Activated CD4-positive, alpha-beta T cell treated with anti-CD3 and anti-CD28 coated beads, Interleukin-2, amount 10 ng/mL, durations not matched to agents 7 days and 5 days (primary cell): ENCODE measurements around the gene CEACAM4. TPM values are rescaled to one million over a fixed set of nuclear protein-coding genes. Genes with fewer than 3 reads are reported as not detected.
"Not testable (repeated sequence)": the region's sequence is repeated elsewhere in the genome, so short reads cannot be mapped to it uniquely, and the experiment has no call there.

Experiments used
- CTCF ChIA-PET: fragments of 350-600 bp; sonication (Branson Sonifier 250); formaldehyde crosslinking; loops from one replicate; lab custom pipeline; 2021; ENCODE audit warnings: antibody characterized with exemption; lab: Charles Lee
- POLR2A ChIA-PET: fragments of 350-600 bp; sonication (Branson Sonifier 250); formaldehyde crosslinking; loops from one replicate; lab custom pipeline; 2021; ENCODE audit warnings: antibody characterized with exemption; lab: Charles Lee
- DNase-seq: peaks from one replicate; pipeline ENCODE4 v3.0.0-alpha.2; 2020
- H3K27ac Mint-ChIP-seq: one replicate; pipeline ENCODE4 v1.8.0; 2021; ENCODE audit warnings: mild to moderate bottlenecking, moderate library complexity, mixed read lengths
- H3K27me3 Mint-ChIP-seq: one replicate; pipeline ENCODE4 v1.8.0; 2021; ENCODE audit warnings: mixed read lengths
- H3K36me3 Mint-ChIP-seq: one replicate; pipeline ENCODE4 v1.8.0; 2021; ENCODE audit warnings: low read depth, mixed read lengths
- H3K4me1 Mint-ChIP-seq: one replicate; pipeline ENCODE4 v1.8.0; 2021; ENCODE audit warnings: mixed read lengths
- H3K4me3 Mint-ChIP-seq: one replicate; pipeline ENCODE4 v1.8.0; 2021; ENCODE audit warnings: mild to moderate bottlenecking, moderate library complexity, mixed read lengths
- H3K9me3 Mint-ChIP-seq: one replicate; pipeline ENCODE4 v1.8.0; 2021; ENCODE audit warnings: mixed read lengths
- total RNA-seq, 2 experiments: library from RNA; stranded (reverse); gene quantifications; one replicate each; pipeline ENCODE4 v1.2.3, GENCODE V29; 2021

The CEACAM4 gene
- not detected for total RNA-seq

DNA sequence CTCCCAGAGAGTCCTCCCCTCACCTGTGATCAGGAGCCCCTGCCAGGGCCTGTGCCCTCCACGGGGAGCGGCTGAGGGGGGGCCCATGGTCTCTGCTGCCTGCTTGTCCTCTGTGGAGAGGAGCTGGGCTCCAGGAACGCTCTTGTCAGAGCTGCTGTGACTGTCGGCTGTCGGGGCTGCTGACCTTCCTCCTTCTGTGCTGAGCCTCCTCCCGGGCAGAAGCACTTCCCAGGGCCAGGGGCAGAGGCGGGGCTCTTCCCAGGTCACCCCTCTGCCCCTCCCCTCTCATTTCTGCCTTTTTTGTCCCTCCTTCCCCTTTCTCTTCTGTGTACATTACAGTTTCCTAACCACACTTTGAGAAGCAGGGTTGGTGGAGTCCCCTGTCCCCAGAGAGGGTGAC is at the start of gene CEACAM4:
Gene CEACAM4 (minus strand): TSS at position 198 of the 400 bp plus-strand sequence. CDS start 111 bp downstream, at position 87.
- Mint-ChIP-seq H3K27me3 (peaks cover 13% of the 10 kb centered on the region), H3K4me1 (no peaks in the 10 kb centered on the region), H3K4me3 (no peak within 1 kb of the TSS), H3K36me3 (no peaks in the 10 kb centered on the region), H3K27ac (no peak within 1 kb of the TSS), H3K9me3 (peaks cover 12% of the 10 kb centered on the region)
- POLR2A ChIA-PET: no interaction called here
- no peak for DNase-seq
- CTCF ChIA-PET: no interaction called here

DNA sequence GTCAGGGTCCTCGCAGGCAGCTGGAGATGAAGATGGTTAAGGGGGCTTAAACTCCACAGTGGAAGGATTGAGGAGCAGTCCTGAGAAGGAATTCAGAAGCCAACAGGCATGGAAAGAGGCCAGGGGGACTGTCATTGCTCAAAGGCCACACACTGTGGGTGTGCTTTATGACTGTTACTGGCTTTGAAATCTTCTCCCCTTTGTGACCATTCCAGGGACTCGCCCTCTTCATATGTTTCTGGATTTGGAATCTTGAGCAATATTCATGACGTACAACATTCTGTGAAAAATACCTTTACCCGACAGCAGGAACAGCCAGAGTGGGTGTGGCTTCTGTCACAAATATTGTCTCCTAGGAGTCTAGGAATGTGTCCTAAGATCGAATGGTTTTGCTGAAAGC is 44.6 kb upstream of the CEACAM4 start:
- peaks cover 2% of the 10 kb centered on the region for H3K9me3 Mint-ChIP-seq
- CTCF ChIA-PET: no interaction called here
- POLR2A ChIA-PET: no interaction called here
- no peaks in the 10 kb centered on the region for H3K4me1 Mint-ChIP-seq
- H3K27me3 Mint-ChIP-seq: peaks cover 47% of the 10 kb centered on the region
- DNase-seq: no peak
- H3K4me3 Mint-ChIP-seq: no peak overlapping the region
- H3K36me3 Mint-ChIP-seq: no peaks in the 10 kb centered on the region
- no peak overlapping the region for H3K27ac Mint-ChIP-seq

DNA sequence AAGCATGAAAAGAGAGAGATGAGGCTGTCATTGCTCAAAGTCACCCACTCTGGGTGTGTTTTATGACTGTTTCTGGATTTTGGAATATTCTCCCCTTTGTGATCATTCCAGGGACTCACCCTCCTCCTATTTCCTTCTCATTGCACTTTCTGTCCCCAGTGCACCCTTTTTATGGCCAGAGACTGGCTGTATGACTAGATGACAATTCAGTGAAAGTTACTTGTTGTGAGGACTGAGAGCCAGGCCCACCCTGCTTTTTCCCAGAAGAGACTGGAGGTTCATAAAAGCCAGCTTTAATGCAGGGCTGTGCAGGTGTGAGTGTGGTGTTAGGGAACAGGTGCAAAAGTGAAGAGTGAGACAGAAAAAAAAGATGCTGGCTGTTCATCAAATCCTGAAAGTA is 43.9 kb upstream of the CEACAM4 start:
- Mint-ChIP-seq H3K36me3 (no peaks in the 10 kb centered on the region), H3K4me3 (no peak overlapping the region), H3K27me3 (peaks cover 44% of the 10 kb centered on the region), H3K9me3 (peaks cover 8% of the 10 kb centered on the region), H3K4me1 (no peaks in the 10 kb centered on the region), H3K27ac (no peak overlapping the region)
- DNase-seq: no peak
- ChIA-PET POLR2A (no interaction called here), CTCF (no interaction called here)

DNA sequence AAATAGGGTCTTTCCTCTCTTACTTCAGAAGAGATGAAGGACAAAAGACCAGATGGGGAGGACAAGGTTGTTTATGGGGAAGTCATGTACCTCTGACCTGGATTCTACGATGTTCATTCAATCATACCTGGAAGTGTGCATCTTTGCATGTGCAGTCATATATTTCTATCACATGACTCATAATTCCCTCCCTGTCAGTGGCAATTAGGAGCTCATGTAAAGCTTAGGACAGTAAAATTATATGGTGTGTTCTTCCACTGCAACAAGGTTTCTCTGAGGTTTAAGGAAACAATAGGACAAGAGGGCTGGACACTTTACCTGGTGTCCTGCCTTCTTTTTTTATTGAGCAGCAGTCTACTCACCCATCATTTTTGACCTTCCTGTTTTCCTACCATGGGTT is 41.4 kb upstream of the CEACAM4 start:
- Mint-ChIP-seq H3K4me3 (no peak overlapping the region), H3K27me3 (peaks cover 37% of the 10 kb centered on the region), H3K9me3 (peaks cover 19% of the 10 kb centered on the region), H3K36me3 (peaks cover 2% of the 10 kb centered on the region), H3K4me1 (no peaks in the 10 kb centered on the region), H3K27ac (no peak overlapping the region)
- ChIA-PET CTCF (interaction anchor here (1.0 kb wide), 1 partner anchor 186 kb away, joined by 3 read pairs; no protein-coding TSS in a partner anchor), POLR2A (no interaction called here)
- DNase-seq: no peak

DNA sequence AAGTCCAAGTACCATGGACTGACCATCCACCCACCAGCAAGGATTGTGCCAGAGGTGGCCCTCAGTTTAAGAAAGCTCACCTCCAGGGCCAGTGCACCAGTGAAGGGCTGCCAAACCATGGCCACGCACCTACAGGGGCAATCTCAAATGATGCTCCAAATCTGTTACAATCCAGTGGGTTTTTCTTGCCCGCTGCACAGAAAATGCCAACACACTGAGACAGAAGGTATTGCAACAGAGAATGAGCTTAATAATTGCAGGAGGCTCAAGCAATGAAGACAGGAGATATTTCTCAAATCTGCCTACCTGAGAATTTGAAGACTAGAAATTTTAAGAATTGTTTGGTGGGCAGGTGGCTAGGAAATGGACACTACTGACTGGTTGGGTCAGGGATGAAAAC is 39.2 kb upstream of the CEACAM4 start:
- DNase-seq: no peak
- Mint-ChIP-seq H3K27me3 (peaks cover 35% of the 10 kb centered on the region), H3K36me3 (peaks cover 2% of the 10 kb centered on the region), H3K27ac (no peak overlapping the region), H3K4me3 (no peak overlapping the region), H3K4me1 (no peaks in the 10 kb centered on the region), H3K9me3 (peaks cover 19% of the 10 kb centered on the region)
- POLR2A ChIA-PET: no interaction called here
- CTCF ChIA-PET: no interaction called here

DNA sequence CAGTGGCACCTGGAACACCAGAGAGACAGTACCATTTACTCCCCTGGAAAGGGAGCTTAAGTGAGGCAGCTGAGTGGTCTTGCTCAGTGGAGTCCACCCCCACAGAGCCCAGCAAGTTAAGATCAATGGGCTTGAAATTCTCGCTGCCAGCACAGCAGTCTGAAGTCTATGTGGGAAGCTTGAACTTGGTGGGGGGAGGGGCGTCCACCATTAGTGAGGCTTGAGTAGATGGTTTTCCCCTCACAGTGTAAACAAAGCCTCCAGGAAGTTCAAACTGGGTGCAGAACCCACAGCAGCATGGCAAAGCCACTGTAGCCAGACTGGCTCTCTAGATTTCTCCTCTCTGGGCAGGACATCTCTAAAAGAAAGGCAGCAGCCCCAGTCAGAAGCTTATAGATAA is 30.3 kb upstream of the CEACAM4 start:
- no peaks in the 10 kb centered on the region for H3K9me3 Mint-ChIP-seq
- ChIA-PET POLR2A (no interaction called here), CTCF (no interaction called here)
- peaks cover 69% of the 10 kb centered on the region for H3K27me3 Mint-ChIP-seq
- no peaks in the 10 kb centered on the region for H3K36me3 Mint-ChIP-seq
- no peak overlapping the region for H3K27ac Mint-ChIP-seq
- DNase-seq: no peak
- peaks cover 4% of the 10 kb centered on the region for H3K4me1 Mint-ChIP-seq
- H3K4me3 Mint-ChIP-seq: no peak overlapping the region

DNA sequence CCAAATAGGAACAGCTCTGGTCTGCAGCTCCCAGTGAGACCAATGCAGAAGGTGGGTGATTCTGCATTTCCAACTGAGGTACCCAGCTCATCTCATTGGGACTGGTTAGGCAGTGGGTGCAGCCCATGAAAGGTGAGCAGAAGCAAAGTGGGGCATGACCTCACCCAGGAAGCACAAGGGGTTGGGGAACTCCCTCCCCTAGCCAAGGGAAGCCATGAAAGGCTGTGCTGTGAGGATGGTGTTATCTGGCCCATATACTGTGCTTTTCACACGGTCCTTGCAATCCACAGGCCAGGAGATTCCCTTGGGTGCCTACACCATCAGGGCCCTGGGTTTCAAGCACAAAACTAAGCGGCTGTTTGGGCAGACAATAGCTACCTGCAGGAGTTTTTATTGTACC is 29.9 kb upstream of the CEACAM4 start:
- H3K4me3 Mint-ChIP-seq, H3K27ac Mint-ChIP-seq, POLR2A ChIA-PET, H3K9me3 Mint-ChIP-seq, DNase-seq, H3K4me1 Mint-ChIP-seq, H3K36me3 Mint-ChIP-seq: not testable (repeated sequence)
- CTCF ChIA-PET: interaction anchor here (0.6 kb wide), 1 partner anchor 96 kb away, joined by 3 read pairs; no protein-coding TSS in a partner anchor
- H3K27me3 Mint-ChIP-seq: peaks cover 65% of the 10 kb centered on the region

DNA sequence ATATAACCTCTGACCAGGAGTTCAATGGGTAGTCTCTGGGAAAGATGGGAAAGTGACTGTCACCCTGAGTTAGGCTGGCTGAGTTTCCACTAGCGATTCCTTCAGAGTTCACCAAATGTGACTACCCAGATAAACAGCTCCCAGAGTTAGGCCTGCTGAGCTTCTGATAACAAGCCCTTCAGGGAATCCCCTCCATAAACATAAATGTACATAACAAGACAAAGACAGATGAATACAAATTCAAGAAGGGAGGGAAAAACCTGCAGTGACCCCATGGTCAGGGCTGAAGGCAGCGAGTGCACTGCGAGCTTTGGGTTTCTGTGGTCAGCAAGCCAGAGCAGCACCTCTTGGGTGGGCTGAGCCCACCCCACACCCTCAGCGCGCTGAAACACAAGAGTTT is 25.4 kb upstream of the CEACAM4 start:
- POLR2A ChIA-PET: no interaction called here
- CTCF ChIA-PET: interaction anchor here (1.9 kb wide), 1 partner anchor 11 kb away, joined by 8 read pairs; no protein-coding TSS in a partner anchor
- peaks cover 4% of the 10 kb centered on the region for H3K4me1 Mint-ChIP-seq
- no peaks in the 10 kb centered on the region for H3K36me3 Mint-ChIP-seq
- peaks cover 52% of the 10 kb centered on the region for H3K27me3 Mint-ChIP-seq
- H3K27ac Mint-ChIP-seq: no peak overlapping the region
- no peak for DNase-seq
- H3K4me3 Mint-ChIP-seq: no peak overlapping the region
- H3K9me3 Mint-ChIP-seq: no peaks in the 10 kb centered on the region

DNA sequence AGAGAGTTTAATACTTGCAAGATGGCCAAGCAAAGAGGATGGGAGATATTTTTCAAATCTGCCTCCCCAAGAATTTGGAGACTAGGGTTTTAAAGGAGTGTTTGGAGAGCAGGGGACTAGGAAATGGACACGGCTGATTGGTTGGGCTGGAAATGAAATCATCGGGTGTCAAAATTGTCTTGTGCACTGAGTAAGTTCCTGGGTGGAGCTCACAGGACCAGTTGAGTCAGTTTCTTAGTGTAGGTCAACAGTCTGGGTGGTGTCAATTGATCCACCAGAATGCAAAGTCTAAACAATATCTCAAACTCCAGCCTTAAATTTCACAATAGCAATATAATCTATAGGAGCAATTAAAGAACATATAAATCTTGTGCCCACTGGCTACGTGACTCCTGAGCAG is 23.0 kb upstream of the CEACAM4 start:
- ChIA-PET CTCF (interaction anchor here (0.6 kb wide), 1 partner anchor 16 kb away, joined by 3 read pairs; no protein-coding TSS in a partner anchor), POLR2A (no interaction called here)
- peaks cover 42% of the 10 kb centered on the region for H3K27me3 Mint-ChIP-seq
- no peaks in the 10 kb centered on the region for H3K36me3 Mint-ChIP-seq
- H3K9me3 Mint-ChIP-seq: no peaks in the 10 kb centered on the region
- H3K27ac Mint-ChIP-seq: no peak overlapping the region
- H3K4me3 Mint-ChIP-seq: no peak overlapping the region
- DNase-seq: no peak
- no peaks in the 10 kb centered on the region for H3K4me1 Mint-ChIP-seq

DNA sequence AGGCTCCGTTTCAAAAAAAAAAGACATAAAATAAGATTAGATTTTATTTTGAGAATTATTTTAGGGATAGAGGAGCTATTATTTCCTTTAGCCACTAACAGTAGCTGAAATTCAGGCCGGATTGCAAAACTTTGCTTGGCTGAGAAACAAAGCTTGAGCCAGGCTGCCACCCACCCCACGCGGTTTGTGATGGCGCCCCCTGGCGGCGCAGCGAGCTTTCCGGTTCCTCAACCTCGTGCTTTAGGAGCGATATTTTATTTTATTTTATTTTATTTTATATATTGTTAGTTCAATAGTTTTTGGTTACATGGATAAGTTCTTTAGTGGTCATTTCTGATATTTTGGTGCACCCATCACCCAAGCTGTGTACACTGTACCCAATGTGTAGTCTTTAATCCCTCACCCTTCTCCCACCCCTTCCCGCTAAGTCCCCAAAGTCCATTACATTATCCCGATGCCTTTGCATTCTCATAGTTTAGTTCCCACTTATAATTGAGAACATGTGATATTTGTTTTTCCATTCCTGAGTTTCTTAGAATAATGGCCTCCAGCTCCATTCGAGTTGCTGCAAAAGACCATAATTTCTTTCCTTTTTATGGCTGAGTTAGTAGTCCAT is 19.8 kb upstream of the CEACAM4 start:
- ChIA-PET POLR2A (interaction anchor here (0.6 kb wide), 1 partner anchor 107 kb away, joined by 3 read pairs; no protein-coding TSS in a partner anchor), CTCF (interaction anchor here (0.6 to 1.1 kb wide), 8 partner anchors 18 to 1141 kb away, joined by 3 to 5 read pairs (median 4); partner anchors contain the start of gene CEACAM7)
- Mint-ChIP-seq H3K36me3 (no peaks in the 10 kb centered on the region), H3K27me3 (peaks cover 32% of the 10 kb centered on the region), H3K4me3 (no peak overlapping the region), H3K27ac (no peak overlapping the region), H3K4me1 (no peaks in the 10 kb centered on the region), H3K9me3 (no peaks in the 10 kb centered on the region)
- DNase-seq: peak; percentile 27

DNA sequence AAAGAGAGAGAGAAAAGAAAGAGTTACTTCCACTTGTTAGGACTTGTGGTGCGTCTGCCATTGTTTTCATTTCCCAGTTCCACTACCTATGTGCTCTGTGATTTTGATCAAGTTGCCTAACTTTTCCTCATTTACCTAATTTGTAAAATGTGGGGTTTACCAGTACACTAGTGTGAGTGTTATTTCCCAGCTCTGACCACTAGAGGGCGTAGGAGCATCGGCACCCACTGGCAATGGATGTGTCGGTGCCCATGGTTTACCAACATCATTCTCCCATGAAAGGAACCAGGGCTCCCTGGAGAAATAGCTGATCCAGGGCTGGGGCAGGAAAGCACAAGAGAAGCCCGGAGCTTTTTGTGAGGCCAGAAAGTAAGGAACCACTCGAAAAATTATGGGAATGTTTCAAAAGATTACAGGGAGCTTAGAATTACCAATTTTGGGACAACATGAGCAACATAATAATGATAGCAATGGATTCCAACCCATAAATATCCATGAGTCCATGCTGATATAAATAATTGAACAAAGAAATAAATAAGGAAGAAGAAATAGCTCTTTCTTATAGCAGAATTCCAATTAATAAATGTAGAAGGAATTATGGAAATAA is 15.1 kb upstream of the CEACAM4 start:
- DNase-seq: peak; percentile 78
- ChIA-PET POLR2A (no interaction called here), CTCF (interaction anchor here (0.7 to 2.0 kb wide), 7 partner anchors 10 to 410 kb away, joined by 3 to 8 read pairs (median 3); no protein-coding TSS in a partner anchor)
- Mint-ChIP-seq H3K4me1 (peaks cover 2% of the 10 kb centered on the region), H3K9me3 (no peaks in the 10 kb centered on the region), H3K4me3 (no peak overlapping the region), H3K27me3 (peaks cover 11% of the 10 kb centered on the region), H3K27ac (no peak overlapping the region), H3K36me3 (no peaks in the 10 kb centered on the region)

DNA sequence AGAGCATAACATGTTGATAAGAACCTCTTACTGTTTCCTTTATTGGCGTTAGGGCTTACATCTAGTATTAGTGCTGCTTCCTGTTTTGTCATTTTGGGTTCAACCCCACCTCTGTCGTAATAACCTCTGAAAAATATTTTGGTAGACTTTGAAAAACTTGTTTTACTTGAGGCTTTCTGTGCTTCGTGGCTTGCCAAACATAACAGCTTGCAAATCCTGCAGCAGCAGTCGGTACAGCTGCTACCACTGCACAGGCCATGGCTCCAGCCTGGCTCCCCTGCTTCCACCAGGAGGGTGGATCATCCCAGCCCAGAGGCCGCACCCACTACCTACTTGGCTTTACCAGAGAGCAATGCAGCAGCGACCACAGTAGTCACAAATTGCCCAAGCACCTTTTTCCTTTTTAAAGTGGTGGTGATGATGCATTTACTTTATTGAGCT is 11.8 kb upstream of the CEACAM4 start:
- H3K4me3 Mint-ChIP-seq: no peak overlapping the region
- H3K9me3 Mint-ChIP-seq: no peaks in the 10 kb centered on the region
- H3K36me3 Mint-ChIP-seq: no peaks in the 10 kb centered on the region
- H3K4me1 Mint-ChIP-seq: peaks cover 2% of the 10 kb centered on the region
- H3K27me3 Mint-ChIP-seq: peaks cover 20% of the 10 kb centered on the region
- ChIA-PET CTCF (interaction anchor here (1.0 kb wide), 1 partner anchor 182 kb away, joined by 3 read pairs; no protein-coding TSS in a partner anchor), POLR2A (no interaction called here)
- DNase-seq: no peak
- H3K27ac Mint-ChIP-seq: peak overlapping the region; percentile 33

DNA sequence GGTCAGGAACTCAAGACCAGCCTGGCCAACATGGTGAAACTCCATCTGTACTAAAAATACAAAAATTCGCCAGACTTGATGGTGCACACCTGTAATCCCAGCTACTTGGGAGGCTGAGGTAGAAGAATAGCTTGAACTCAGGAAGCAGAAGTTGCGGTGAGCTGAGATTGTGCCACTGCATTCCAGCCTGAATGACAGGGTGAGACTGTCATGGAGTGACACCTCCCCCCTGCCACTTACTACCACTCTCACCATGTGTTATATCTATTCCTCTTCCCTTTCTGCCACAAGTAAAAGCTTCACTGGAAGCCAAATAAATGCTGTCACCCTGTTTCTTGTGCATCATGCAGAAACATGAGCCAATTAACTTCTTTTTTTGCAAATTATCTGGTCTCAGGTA is 10.6 kb upstream of the CEACAM4 start:
- ChIA-PET CTCF (no interaction called here), POLR2A (no interaction called here)
- H3K36me3 Mint-ChIP-seq: no peaks in the 10 kb centered on the region
- no peak overlapping the region for H3K27ac Mint-ChIP-seq
- H3K27me3 Mint-ChIP-seq: peaks cover 16% of the 10 kb centered on the region
- H3K9me3 Mint-ChIP-seq: no peaks in the 10 kb centered on the region
- DNase-seq: no peak
- H3K4me1 Mint-ChIP-seq: peaks cover 2% of the 10 kb centered on the region
- H3K4me3 Mint-ChIP-seq: no peak overlapping the region
